ENCODE data around the gene FNDC3B.

FNDC3B gene

GRCh38 chr3:172296975-172297332, 257.6 kb downstream of the FNDC3B start:
- no peaks in the 10 kb centered on the region for H3K27me3 ChIP-seq (ENCODE audit: insufficient read depth, low read length)
- no peak overlapping the region for H3K4me2 ChIP-seq (ENCODE audit: low read length)
- H3K4me1 ChIP-seq (ENCODE audit: insufficient read depth, low read length, severe bottlenecking): no peaks in the 10 kb centered on the region
- H3K79me2 ChIP-seq (ENCODE audit: insufficient read depth, low read length): no peaks in the 10 kb centered on the region
- H3K9me2 ChIP-seq (ENCODE audit: low read depth, low read length): no peaks in the 10 kb centered on the region
- no peaks in the 10 kb centered on the region for H4K20me1 ChIP-seq (ENCODE audit: insufficient read depth, low read length)
- H3K9me3 ChIP-seq (ENCODE audit: low read length): no peaks in the 10 kb centered on the region
- H2AFZ ChIP-seq (ENCODE audit: low read length): no peak overlapping the region
- H3K27ac ChIP-seq (ENCODE audit: low read depth, low read length, poor library complexity, severe bottlenecking): no peak overlapping the region
- H3K9ac ChIP-seq (ENCODE audit: low read length): no peak overlapping the region
- no peak for TF ChIP-seq EZH2 (IDR thresholded peaks at IDR 0.05; ENCODE audit: borderline replicate concordance, low read length)
- no peak for TF ChIP-seq CTCF (IDR thresholded peaks at IDR 0.05; ENCODE audit: low read length)
- H3K36me3 ChIP-seq (ENCODE audit: insufficient read depth, low read length): no peaks in the 10 kb centered on the region
- H3F3A ChIP-seq (ENCODE audit: insufficient read depth, low read length): no peaks in the 10 kb centered on the region
- H3K4me3 ChIP-seq (ENCODE audit: low read depth, low read length, poor library complexity, severe bottlenecking): no peak overlapping the region

GRCh38 chr3:172298247-172298646, 258.9 kb downstream of the FNDC3B start:
- no peak overlapping the region for H2AFZ ChIP-seq (ENCODE audit: low read length)
- no peak overlapping the region for H3K27ac ChIP-seq (ENCODE audit: low read depth, low read length, poor library complexity, severe bottlenecking)
- H3K9ac ChIP-seq (ENCODE audit: low read length): no peak overlapping the region
- H3K4me1 ChIP-seq (ENCODE audit: insufficient read depth, low read length, severe bottlenecking): no peaks in the 10 kb centered on the region
- no peaks in the 10 kb centered on the region for H3K9me3 ChIP-seq (ENCODE audit: low read length)
- H3K27me3 ChIP-seq (ENCODE audit: insufficient read depth, low read length): no peaks in the 10 kb centered on the region
- H3F3A ChIP-seq (ENCODE audit: insufficient read depth, low read length): no peaks in the 10 kb centered on the region
- H3K9me2 ChIP-seq (ENCODE audit: low read depth, low read length): no peaks in the 10 kb centered on the region
- no peaks in the 10 kb centered on the region for H3K79me2 ChIP-seq (ENCODE audit: insufficient read depth, low read length)
- H3K36me3 ChIP-seq (ENCODE audit: insufficient read depth, low read length): no peaks in the 10 kb centered on the region
- no peak overlapping the region for H3K4me3 ChIP-seq (ENCODE audit: low read depth, low read length, poor library complexity, severe bottlenecking)
- H4K20me1 ChIP-seq (ENCODE audit: insufficient read depth, low read length): no peaks in the 10 kb centered on the region
- TF ChIP-seq CTCF (IDR thresholded peaks at IDR 0.05; ENCODE audit: low read length) (no peak), EZH2 (IDR thresholded peaks at IDR 0.05; ENCODE audit: borderline replicate concordance, low read length) (no peak)
- H3K4me2 ChIP-seq (ENCODE audit: low read length): no peak overlapping the region

GRCh38 chr3:172300187-172300586, 260.8 kb downstream of the FNDC3B start:
- no peaks in the 10 kb centered on the region for H3F3A ChIP-seq (ENCODE audit: insufficient read depth, low read length)

More at GRCh38 chr3:172300187-172300586, 260.8 kb downstream of the FNDC3B start:
- Histone ChIP-seq H3K27me3 (ENCODE audit: insufficient read depth, low read length) (no peaks in the 10 kb centered on the region), H3K9me3 (ENCODE audit: low read length) (no peaks in the 10 kb centered on the region), H3K9me2 (ENCODE audit: low read depth, low read length) (no peaks in the 10 kb centered on the region), H4K20me1 (ENCODE audit: insufficient read depth, low read length) (no peaks in the 10 kb centered on the region), H3K27ac (ENCODE audit: low read depth, low read length, poor library complexity, severe bottlenecking) (no peak overlapping the region), H3K4me3 (ENCODE audit: low read depth, low read length, poor library complexity, severe bottlenecking) (no peak overlapping the region), H3K9ac (ENCODE audit: low read length) (no peak overlapping the region), H3K36me3 (ENCODE audit: insufficient read depth, low read length) (no peaks in the 10 kb centered on the region), H3K79me2 (ENCODE audit: insufficient read depth, low read length) (no peaks in the 10 kb centered on the region), H3K4me2 (ENCODE audit: low read length) (no peak overlapping the region), H3K4me1 (ENCODE audit: insufficient read depth, low read length, severe bottlenecking) (no peaks in the 10 kb centered on the region), H2AFZ (ENCODE audit: low read length) (no peak overlapping the region)
- TF ChIP-seq EZH2 (IDR thresholded peaks at IDR 0.05; ENCODE audit: borderline replicate concordance, low read length): no peak
- TF ChIP-seq CTCF (IDR thresholded peaks at IDR 0.05; ENCODE audit: low read length): no peak

Data from OCI-LY1 (cell line).